ENCODE results near the gene ZNF407. TPM values are rescaled to one million over a fixed set of nuclear protein-coding genes. Genes with fewer than 3 reads are reported as not detected.

The ZNF407 gene
- total and polyA plus RNA-seq, 2 experiments from 2014 or later, result 2.1 to 10.4 TPM

DNA sequence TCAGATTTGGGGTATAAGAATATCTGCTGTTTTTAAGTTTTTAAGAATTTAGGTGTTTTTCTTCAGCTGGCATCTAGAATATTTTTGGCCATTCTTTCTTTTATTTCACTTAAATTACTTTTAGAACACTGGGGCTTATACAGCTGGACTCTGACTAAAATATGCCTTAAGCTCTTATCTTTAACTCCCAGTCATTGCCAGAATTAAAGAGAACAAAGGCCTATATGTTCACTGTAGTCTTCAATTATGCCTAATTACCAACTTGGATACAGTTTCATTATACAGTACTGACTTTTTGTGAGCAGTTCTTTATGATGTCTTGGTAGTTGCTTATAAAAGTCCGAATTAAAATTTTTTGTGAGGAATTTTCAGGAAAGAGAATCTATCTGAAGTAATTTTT is 192.8 kb downstream of the ZNF407 start:
- H3K4me1 ChIP-seq (ENCODE audit: insufficient read depth), result no peaks in the 10 kb centered on the region
- no peak overlapping the region for H3K4me3 ChIP-seq
- no peaks in the 10 kb centered on the region for H3K27me3 ChIP-seq (ENCODE audit: insufficient read depth)
- H3K36me3 ChIP-seq (ENCODE audit: insufficient read depth), result no peaks in the 10 kb centered on the region
- DNase-seq (ENCODE audit: low spot score) (no peak), ATAC-seq (no peak)
- H3K4me2 ChIP-seq, result no peak overlapping the region
- no peaks in the 10 kb centered on the region for H3K9me2 ChIP-seq (ENCODE audit: insufficient read depth)
- H3K79me2 ChIP-seq (replicated peaks; ENCODE audit: insufficient read depth), result no peaks in the 10 kb centered on the region
- Mint-ChIP-seq H3K36me3 (ENCODE audit: low read depth) (no peaks in the 10 kb centered on the region), H3K27ac (no peak overlapping the region), H3K4me3 (no peak overlapping the region), H3K9me3 (no peaks in the 10 kb centered on the region), H3K27me3 (ENCODE audit: insufficient read depth, low read depth, poor library complexity) (no peaks in the 10 kb centered on the region), H3K4me1 (peaks cover 8% of the 10 kb centered on the region)
- no peaks in the 10 kb centered on the region for H3F3A ChIP-seq (replicated peaks; ENCODE audit: low read depth)
- H3K27ac ChIP-seq (ENCODE audit: low read depth), result no peak overlapping the region
- no peak overlapping the region for H2AFZ ChIP-seq
- H4K20me1 ChIP-seq (replicated peaks; ENCODE audit: insufficient read depth), result no peaks in the 10 kb centered on the region
- no peak for TF ChIP-seq EZH2 (IDR thresholded peaks at IDR 0.05; ENCODE audit: low read depth, unreplicated experiment)
- no peak for TF ChIP-seq CREB1 (CRISPR knock-in tag; IDR thresholded peaks at IDR 0.05; ENCODE audit: low read depth)
- TF ChIP-seq, protein P1, sequence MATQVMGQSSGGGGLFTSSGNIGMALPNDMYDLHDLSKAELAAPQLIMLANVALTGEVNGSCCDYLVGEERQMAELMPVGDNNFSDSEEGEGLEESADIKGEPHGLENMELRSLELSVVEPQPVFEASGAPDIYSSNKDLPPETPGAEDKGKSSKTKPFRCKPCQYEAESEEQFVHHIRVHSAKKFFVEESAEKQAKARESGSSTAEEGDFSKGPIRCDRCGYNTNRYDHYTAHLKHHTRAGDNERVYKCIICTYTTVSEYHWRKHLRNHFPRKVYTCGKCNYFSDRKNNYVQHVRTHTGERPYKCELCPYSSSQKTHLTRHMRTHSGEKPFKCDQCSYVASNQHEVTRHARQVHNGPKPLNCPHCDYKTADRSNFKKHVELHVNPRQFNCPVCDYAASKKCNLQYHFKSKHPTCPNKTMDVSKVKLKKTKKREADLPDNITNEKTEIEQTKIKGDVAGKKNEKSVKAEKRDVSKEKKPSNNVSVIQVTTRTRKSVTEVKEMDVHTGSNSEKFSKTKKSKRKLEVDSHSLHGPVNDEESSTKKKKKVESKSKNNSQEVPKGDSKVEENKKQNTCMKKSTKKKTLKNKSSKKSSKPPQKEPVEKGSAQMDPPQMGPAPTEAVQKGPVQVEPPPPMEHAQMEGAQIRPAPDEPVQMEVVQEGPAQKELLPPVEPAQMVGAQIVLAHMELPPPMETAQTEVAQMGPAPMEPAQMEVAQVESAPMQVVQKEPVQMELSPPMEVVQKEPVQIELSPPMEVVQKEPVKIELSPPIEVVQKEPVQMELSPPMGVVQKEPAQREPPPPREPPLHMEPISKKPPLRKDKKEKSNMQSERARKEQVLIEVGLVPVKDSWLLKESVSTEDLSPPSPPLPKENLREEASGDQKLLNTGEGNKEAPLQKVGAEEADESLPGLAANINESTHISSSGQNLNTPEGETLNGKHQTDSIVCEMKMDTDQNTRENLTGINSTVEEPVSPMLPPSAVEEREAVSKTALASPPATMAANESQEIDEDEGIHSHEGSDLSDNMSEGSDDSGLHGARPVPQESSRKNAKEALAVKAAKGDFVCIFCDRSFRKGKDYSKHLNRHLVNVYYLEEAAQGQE (IDR thresholded peaks at IDR 0.05; ENCODE audit: unreplicated experiment), result no peak
- TF ChIP-seq NANOG (IDR thresholded peaks at IDR 0.05; ENCODE audit: borderline replicate concordance), result no peak
- no peak for TF ChIP-seq ZNF114 (CRISPR knock-in tag; IDR thresholded peaks at IDR 0.05)
- no peak for TF ChIP-seq EZH2phosphoT487 (IDR thresholded peaks at IDR 0.05; ENCODE audit: unreplicated experiment)
- TF ChIP-seq POLR2AphosphoS5 (IDR thresholded peaks at IDR 0.05; ENCODE audit: low read depth), result no peak
- TF ChIP-seq STAT1 (IDR thresholded peaks at IDR 0.05; ENCODE audit: unreplicated experiment), result no peak
- no peak for TF ChIP-seq ZNF331 (CRISPR knock-in tag; IDR thresholded peaks at IDR 0.05; ENCODE audit: low read depth)
- TF ChIP-seq, protein P2, sequence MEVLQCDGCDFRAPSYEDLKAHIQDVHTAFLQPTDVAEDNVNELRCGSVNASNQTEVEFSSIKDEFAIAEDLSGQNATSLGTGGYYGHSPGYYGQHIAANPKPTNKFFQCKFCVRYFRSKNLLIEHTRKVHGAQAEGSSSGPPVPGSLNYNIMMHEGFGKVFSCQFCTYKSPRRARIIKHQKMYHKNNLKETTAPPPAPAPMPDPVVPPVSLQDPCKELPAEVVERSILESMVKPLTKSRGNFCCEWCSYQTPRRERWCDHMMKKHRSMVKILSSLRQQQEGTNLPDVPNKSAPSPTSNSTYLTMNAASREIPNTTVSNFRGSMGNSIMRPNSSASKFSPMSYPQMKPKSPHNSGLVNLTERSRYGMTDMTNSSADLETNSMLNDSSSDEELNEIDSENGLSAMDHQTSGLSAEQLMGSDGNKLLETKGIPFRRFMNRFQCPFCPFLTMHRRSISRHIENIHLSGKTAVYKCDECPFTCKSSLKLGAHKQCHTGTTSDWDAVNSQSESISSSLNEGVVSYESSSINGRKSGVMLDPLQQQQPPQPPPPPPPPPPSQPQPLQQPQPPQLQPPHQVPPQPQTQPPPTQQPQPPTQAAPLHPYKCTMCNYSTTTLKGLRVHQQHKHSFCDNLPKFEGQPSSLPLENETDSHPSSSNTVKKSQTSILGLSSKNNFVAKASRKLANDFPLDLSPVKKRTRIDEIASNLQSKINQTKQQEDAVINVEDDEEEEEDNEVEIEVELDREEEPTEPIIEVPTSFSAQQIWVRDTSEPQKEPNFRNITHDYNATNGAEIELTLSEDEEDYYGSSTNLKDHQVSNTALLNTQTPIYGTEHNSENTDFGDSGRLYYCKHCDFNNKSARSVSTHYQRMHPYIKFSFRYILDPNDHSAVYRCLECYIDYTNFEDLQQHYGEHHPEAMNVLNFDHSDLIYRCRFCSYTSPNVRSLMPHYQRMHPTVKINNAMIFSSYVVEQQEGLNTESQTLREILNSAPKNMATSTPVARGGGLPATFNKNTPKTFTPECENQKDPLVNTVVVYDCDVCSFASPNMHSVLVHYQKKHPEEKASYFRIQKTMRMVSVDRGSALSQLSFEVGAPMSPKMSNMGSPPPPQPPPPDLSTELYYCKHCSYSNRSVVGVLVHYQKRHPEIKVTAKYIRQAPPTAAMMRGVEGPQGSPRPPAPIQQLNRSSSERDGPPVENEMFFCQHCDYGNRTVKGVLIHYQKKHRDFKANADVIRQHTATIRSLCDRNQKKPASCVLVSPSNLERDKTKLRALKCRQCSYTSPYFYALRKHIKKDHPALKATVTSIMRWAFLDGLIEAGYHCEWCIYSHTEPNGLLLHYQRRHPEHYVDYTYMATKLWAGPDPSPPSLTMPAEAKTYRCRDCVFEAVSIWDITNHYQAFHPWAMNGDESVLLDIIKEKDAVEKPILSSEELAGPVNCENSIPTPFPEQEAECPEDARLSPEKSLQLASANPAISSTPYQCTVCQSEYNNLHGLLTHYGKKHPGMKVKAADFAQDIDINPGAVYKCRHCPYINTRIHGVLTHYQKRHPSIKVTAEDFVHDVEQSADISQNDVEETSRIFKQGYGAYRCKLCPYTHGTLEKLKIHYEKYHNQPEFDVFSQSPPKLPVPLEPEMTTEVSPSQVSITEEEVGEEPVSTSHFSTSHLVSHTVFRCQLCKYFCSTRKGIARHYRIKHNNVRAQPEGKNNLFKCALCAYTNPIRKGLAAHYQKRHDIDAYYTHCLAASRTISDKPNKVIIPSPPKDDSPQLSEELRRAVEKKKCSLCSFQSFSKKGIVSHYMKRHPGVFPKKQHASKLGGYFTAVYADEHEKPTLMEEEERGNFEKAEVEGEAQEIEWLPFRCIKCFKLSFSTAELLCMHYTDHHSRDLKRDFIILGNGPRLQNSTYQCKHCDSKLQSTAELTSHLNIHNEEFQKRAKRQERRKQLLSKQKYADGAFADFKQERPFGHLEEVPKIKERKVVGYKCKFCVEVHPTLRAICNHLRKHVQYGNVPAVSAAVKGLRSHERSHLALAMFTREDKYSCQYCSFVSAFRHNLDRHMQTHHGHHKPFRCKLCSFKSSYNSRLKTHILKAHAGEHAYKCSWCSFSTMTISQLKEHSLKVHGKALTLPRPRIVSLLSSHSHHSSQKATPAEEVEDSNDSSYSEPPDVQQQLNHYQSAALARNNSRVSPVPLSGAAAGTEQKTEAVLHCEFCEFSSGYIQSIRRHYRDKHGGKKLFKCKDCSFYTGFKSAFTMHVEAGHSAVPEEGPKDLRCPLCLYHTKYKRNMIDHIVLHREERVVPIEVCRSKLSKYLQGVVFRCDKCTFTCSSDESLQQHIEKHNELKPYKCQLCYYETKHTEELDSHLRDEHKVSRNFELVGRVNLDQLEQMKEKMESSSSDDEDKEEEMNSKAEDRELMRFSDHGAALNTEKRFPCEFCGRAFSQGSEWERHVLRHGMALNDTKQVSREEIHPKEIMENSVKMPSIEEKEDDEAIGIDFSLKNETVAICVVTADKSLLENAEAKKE (CRISPR knock-in tag; IDR thresholded peaks at IDR 0.05), result no peak
- no peak for TF ChIP-seq JUNB (IDR thresholded peaks at IDR 0.05; ENCODE audit: unreplicated experiment)
- TF ChIP-seq, protein P3, sequence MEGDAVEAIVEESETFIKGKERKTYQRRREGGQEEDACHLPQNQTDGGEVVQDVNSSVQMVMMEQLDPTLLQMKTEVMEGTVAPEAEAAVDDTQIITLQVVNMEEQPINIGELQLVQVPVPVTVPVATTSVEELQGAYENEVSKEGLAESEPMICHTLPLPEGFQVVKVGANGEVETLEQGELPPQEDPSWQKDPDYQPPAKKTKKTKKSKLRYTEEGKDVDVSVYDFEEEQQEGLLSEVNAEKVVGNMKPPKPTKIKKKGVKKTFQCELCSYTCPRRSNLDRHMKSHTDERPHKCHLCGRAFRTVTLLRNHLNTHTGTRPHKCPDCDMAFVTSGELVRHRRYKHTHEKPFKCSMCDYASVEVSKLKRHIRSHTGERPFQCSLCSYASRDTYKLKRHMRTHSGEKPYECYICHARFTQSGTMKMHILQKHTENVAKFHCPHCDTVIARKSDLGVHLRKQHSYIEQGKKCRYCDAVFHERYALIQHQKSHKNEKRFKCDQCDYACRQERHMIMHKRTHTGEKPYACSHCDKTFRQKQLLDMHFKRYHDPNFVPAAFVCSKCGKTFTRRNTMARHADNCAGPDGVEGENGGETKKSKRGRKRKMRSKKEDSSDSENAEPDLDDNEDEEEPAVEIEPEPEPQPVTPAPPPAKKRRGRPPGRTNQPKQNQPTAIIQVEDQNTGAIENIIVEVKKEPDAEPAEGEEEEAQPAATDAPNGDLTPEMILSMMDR (conservative IDR thresholded peaks at IDR 0.05; ENCODE audit: low read depth in 2 of 2), result no peak
- TF ChIP-seq, protein P4, sequence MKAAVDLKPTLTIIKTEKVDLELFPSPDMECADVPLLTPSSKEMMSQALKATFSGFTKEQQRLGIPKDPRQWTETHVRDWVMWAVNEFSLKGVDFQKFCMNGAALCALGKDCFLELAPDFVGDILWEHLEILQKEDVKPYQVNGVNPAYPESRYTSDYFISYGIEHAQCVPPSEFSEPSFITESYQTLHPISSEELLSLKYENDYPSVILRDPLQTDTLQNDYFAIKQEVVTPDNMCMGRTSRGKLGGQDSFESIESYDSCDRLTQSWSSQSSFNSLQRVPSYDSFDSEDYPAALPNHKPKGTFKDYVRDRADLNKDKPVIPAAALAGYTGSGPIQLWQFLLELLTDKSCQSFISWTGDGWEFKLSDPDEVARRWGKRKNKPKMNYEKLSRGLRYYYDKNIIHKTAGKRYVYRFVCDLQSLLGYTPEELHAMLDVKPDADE (IDR thresholded peaks at IDR 0.05), result no peak
